SK-N-SH (cell line): ENCODE measurements around the gene SNN.

Experiments
- CHD2 ChIP-seq: fragments of 150-350 bp; IDR thresholded peaks from 2 replicates; pipeline ENCODE4 v1.6.1; 2018; ENCODE audit warnings: low read length; ENCODE audit not compliant: partially characterized antibody
- EP300 ChIP-seq, 2 experiments: IDR thresholded peaks; 2 replicates each; pipeline versions ENCODE4 v1.4.0 to v1.6.1; 2012; ENCODE audit warnings: borderline replicate concordance in 1 of 2, low read depth in 1 of 2, low read length in 1 of 2
- MEF2A ChIP-seq: IDR thresholded peaks from 2 replicates; pipeline ENCODE4 v1.4.0; 2012; ENCODE audit warnings: low read depth, borderline replicate concordance
- RAD21 ChIP-seq: IDR thresholded peaks from 2 replicates; pipeline ENCODE4 v1.6.1; 2012; ENCODE audit warnings: mild to moderate bottlenecking, low read length
- TCF12 ChIP-seq: IDR thresholded peaks from 2 replicates; pipeline ENCODE4 v1.4.0; 2012
- TF ChIP-seq, protein P1 (sequence below): fragments of 200-600 bp; sonication (generic); IDR thresholded peaks from 2 replicates; pipeline ENCODE4 v1.6.1; 2017; ENCODE audit warnings: antibody characterized with exemption, mild to moderate bottlenecking, moderate library complexity
- TF ChIP-seq, protein P2 (sequence below): IDR thresholded peaks from 2 replicates; pipeline ENCODE4; 2012
- TF ChIP-seq, protein P3 (sequence below): IDR thresholded peaks from 2 replicates; pipeline ENCODE4 v1.4.0; 2012; ENCODE audit warnings: low read depth

GRCh38 chr16:11706180-11706742 lies 38.0 kb downstream of the SNN start:
- TF ChIP-seq EP300 (IDR thresholded peaks at IDR 0.05; ENCODE audit: borderline replicate concordance in 1 of 2, low read depth in 1 of 2, low read length in 1 of 2) (no peak), TCF12 (no peak), RAD21 (no peak), CHD2 (no peak), MEF2A (no peak)
- TF ChIP-seq, protein P1, sequence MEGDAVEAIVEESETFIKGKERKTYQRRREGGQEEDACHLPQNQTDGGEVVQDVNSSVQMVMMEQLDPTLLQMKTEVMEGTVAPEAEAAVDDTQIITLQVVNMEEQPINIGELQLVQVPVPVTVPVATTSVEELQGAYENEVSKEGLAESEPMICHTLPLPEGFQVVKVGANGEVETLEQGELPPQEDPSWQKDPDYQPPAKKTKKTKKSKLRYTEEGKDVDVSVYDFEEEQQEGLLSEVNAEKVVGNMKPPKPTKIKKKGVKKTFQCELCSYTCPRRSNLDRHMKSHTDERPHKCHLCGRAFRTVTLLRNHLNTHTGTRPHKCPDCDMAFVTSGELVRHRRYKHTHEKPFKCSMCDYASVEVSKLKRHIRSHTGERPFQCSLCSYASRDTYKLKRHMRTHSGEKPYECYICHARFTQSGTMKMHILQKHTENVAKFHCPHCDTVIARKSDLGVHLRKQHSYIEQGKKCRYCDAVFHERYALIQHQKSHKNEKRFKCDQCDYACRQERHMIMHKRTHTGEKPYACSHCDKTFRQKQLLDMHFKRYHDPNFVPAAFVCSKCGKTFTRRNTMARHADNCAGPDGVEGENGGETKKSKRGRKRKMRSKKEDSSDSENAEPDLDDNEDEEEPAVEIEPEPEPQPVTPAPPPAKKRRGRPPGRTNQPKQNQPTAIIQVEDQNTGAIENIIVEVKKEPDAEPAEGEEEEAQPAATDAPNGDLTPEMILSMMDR = no peak
- TF ChIP-seq, protein P2, sequence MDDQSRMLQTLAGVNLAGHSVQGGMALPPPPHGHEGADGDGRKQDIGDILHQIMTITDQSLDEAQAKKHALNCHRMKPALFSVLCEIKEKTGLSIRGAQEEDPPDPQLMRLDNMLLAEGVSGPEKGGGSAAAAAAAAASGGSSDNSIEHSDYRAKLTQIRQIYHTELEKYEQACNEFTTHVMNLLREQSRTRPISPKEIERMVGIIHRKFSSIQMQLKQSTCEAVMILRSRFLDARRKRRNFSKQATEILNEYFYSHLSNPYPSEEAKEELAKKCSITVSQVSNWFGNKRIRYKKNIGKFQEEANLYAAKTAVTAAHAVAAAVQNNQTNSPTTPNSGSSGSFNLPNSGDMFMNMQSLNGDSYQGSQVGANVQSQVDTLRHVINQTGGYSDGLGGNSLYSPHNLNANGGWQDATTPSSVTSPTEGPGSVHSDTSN = no peak
- TF ChIP-seq, protein P3, sequence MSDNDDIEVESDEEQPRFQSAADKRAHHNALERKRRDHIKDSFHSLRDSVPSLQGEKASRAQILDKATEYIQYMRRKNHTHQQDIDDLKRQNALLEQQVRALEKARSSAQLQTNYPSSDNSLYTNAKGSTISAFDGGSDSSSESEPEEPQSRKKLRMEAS = no peak
